Esophagus muscularis mucosa (tissue), 4 donors: Measurements from ENCODE around the gene MSH3. TPM values are rescaled to one million over a fixed set of nuclear protein-coding genes. Genes with fewer than 3 reads are reported as not detected.

Experiments
- DNase-seq: peaks from one replicate; pipeline ENCODE4 v3.0.0-alpha.2; 2017; ENCODE audit errors: extremely low spot score
- H3K27ac ChIP-seq, 4 donors: fragments of 200-600 bp; sonication (generic); replicated peaks in 1 of 4; 1 replicate in 3 of 4; 2 replicates in 1 of 4; pipeline ENCODE4 v1.5.1; 2016 to 2019; ENCODE audit warnings: mild to moderate bottlenecking in 1 of 4
- H3K27me3 ChIP-seq, 4 donors: fragments of 200-600 bp; sonication (generic); one replicate each; pipeline versions ENCODE4 v1.5.1 to v1.6.0; 2016 to 2019
- H3K36me3 ChIP-seq, 4 donors: fragments of 200-600 bp; sonication (generic); one replicate each; pipeline ENCODE4 v1.5.1; 2016 to 2019
- H3K4me1 ChIP-seq, 4 donors: fragments of 200-600 bp; sonication (generic); one replicate each; pipeline ENCODE4 v1.5.1; 2016 to 2019
- H3K4me3 ChIP-seq, 4 donors: fragments of 200-600 bp; sonication (generic); 1 replicate in 2 of 4; 2 replicates in 2 of 4; pipeline ENCODE4 v1.5.1; 2016 to 2019; ENCODE audit warnings: mild to moderate bottlenecking in 4 of 4, moderate library complexity in 1 of 4
- H3K9me3 ChIP-seq, 4 donors: fragments of 200-600 bp; sonication (generic); 1 replicate in 3 of 4; 2 replicates in 1 of 4; pipeline ENCODE4 v1.5.1; 2016 to 2019
- CTCF ChIP-seq, 3 experiments: fragments of 200-600 bp in 2 of 3; fragments of 450-650 bp in 1 of 3; sonication (generic) in 2 of 3; IDR thresholded peaks; one replicate each; pipeline ENCODE4 v1.5.1; 2017 to 2019; ENCODE audit warnings: antibody characterized with exemption in 3 of 3, mild to moderate bottlenecking in 2 of 3, moderate library complexity in 1 of 3
- EP300 ChIP-seq: sonication (generic); formaldehyde crosslinking; IDR thresholded peaks from one replicate; pipeline ENCODE4 v1.6.1; 2017; ENCODE audit warnings: antibody characterized with exemption
- POLR2A ChIP-seq: fragments of 450-650 bp; IDR thresholded peaks from one replicate; pipeline ENCODE4 v1.6.1; 2017; ENCODE audit warnings: antibody characterized with exemption, moderate library complexity, mild to moderate bottlenecking, low read depth
- POLR2AphosphoS5 ChIP-seq, 2 donors: sonication (generic); formaldehyde crosslinking; IDR thresholded peaks; one replicate each; pipeline ENCODE4 v1.6.1; 2017; ENCODE audit warnings: antibody characterized with exemption in 2 of 2
- WGBS: methylation state at CpG from one replicate; pipeline ENCODE4 v1.1.5; 2018; 5-methylcytosine and 5-hydroxymethylcytosine counted together
- intact Hi-C: fragments of 100-400 bp; cut with DNase I; formaldehyde crosslinking; loops from one replicate; pipeline ENCODE4 v1.15.1; 2023
- total RNA-seq, 4 donors: library from RNA; depleted of rRNA; stranded (reverse); fragments of >200 nt; gene quantifications; one replicate each; pipeline versions ENCODE4 v1.1.0 to v1.2.1, GENCODE V29; 2016

The MSH3 gene
- total RNA-seq, 4 donors from 2014 or later = 7.6 to 11.6 (median 9.3) TPM

GRCh38 chr5:80797428-80798024, 143.1 kb downstream of the MSH3 start:
- DNase-seq = no peak
- peaks cover 0 to 40% (median 33%) of the 10 kb centered on the region in 4 donors for H3K36me3 ChIP-seq
- H3K4me3 ChIP-seq = no peak overlapping the region
- TF ChIP-seq EP300 = no peak
- TF ChIP-seq CTCF (IDR thresholded peaks at IDR 0.05) = no peak
- no peak for TF ChIP-seq POLR2A
- WGBS = 82% methylated on average over 5 of the region's 5 CpGs
- intact Hi-C loops = no loop called here
- H3K4me1 ChIP-seq = peaks cover 0 to 8% (median 3%) of the 10 kb centered on the region in 4 donors
- no peaks in the 10 kb centered on the region for H3K27me3 ChIP-seq
- H3K27ac ChIP-seq = no peak overlapping the region
- no peaks in the 10 kb centered on the region for H3K9me3 ChIP-seq

- H3K36me3 ChIP-seq = peaks cover 0 to 34% (median 28%) of the 10 kb centered on the region in 4 donors
- WGBS = 100% methylated on average over 1 of the region's 1 CpG
- intact Hi-C loops = no loop called here
- DNase-seq = no peak
- H3K4me1 ChIP-seq = peaks cover 0 to 8% (median 3%) of the 10 kb centered on the region in 4 donors
- no peaks in the 10 kb centered on the region for H3K27me3 ChIP-seq
- H3K4me3 ChIP-seq = no peak overlapping the region
- no peak for TF ChIP-seq POLR2A
- no peak for TF ChIP-seq POLR2AphosphoS5 (IDR thresholded peaks at IDR 0.05)
- TF ChIP-seq CTCF (IDR thresholded peaks at IDR 0.05) = no peak
- H3K9me3 ChIP-seq = no peaks in the 10 kb centered on the region
- no peak overlapping the region for H3K27ac ChIP-seq
Measured at GRCh38 chr5:80798166-80798565, 143.7 kb downstream of the MSH3 start.

DNA sequence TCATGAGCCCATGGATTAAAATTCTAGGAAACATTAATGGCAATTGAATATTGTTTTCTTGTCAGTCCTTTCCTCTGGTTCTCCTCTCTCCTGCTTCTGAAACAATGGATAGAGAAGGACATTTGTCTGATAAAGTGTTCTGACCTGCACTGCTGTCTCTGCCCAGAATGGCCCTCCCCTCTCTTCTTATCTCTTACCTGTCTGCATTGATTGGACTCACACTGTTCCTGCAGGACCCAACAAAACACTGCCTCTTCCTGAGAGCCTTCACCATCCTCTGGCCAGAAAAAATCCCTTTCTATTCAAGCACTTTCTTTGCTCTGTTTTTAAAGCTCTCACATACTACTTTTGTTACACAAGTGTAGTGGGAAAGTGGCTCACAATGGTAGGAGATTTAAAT, 144.2 kb downstream of the MSH3 start:
- Histone ChIP-seq H3K4me3 (no peak overlapping the region), H3K4me1 (peaks cover 0 to 8% (median 3%) of the 10 kb centered on the region in 4 donors), H3K27me3 (no peaks in the 10 kb centered on the region), H3K36me3 (peaks cover 0 to 29% (median 23%) of the 10 kb centered on the region in 4 donors), H3K27ac (no peak overlapping the region), H3K9me3 (no peaks in the 10 kb centered on the region)
- no peak for DNase-seq
- intact Hi-C loops = no loop called here
- TF ChIP-seq POLR2AphosphoS5 (IDR thresholded peaks at IDR 0.05) = no peak
- TF ChIP-seq POLR2A = no peak

DNA sequence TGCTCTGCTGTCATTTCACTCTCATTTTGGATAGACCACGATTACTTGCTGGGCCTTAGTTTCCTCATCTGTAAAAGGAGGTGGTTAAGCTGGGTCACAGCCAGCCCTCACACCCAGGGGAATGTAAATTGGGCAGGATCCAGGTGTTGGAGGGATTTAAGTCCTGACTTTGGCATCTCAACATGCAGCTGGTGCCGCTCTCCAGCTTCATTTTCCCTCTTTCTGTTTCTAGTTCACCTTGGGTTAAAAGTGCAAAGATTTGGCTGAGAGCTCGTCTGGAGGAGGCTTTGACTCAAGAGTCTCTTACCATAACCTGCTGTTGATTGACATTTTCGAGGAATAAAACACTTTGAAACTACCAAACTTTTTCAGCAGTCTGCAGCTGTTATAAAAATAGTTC, 144.6 kb downstream of the MSH3 start:
- no peak for DNase-seq
- Histone ChIP-seq H3K27me3 (no peaks in the 10 kb centered on the region), H3K4me1 (peaks cover 0 to 8% (median 3%) of the 10 kb centered on the region in 4 donors), H3K9me3 (no peaks in the 10 kb centered on the region), H3K27ac (no peak overlapping the region), H3K4me3 (no peak overlapping the region), H3K36me3 (peaks cover 0 to 26% (median 20%) of the 10 kb centered on the region in 4 donors)
- intact Hi-C loops = no loop called here
- TF ChIP-seq CTCF (IDR thresholded peaks at IDR 0.05) (no peak), POLR2AphosphoS5 (IDR thresholded peaks at IDR 0.05) (no peak), EP300 (no peak), POLR2A (no peak)
- WGBS = 53% methylated on average over 4 of the region's 4 CpGs

GRCh38 chr5:80799573-80799972, 145.1 kb downstream of the MSH3 start:
- WGBS = 95% methylated on average over 2 of the region's 2 CpGs
- Histone ChIP-seq H3K27me3 (no peaks in the 10 kb centered on the region), H3K27ac (no peak overlapping the region), H3K4me3 (no peak overlapping the region), H3K36me3 (peaks cover 0 to 26% (median 16%) of the 10 kb centered on the region in 4 donors), H3K4me1 (peaks cover 0 to 8% (median 3%) of the 10 kb centered on the region in 4 donors), H3K9me3 (no peaks in the 10 kb centered on the region)
- no peak for DNase-seq
- intact Hi-C loops = no loop called here
- TF ChIP-seq CTCF (IDR thresholded peaks at IDR 0.05) = no peak
- TF ChIP-seq EP300 = no peak
- no peak for TF ChIP-seq POLR2A
- TF ChIP-seq POLR2AphosphoS5 (IDR thresholded peaks at IDR 0.05) = no peak
